ENCODE results near the gene HMGXB3.
A peak's percentile ranks its signal among the peaks of the same experiment; 100 is the strongest.

The HMGXB3 gene

GRCh38 chr5:150000256-150000989 lies at the start of gene HMGXB3, which contains the start of gene TIGD6:
TSS of gene HMGXB3 (plus strand) at chr5:150000739. CDS start at chr5:150004853, 4,114 bp downstream.
TSS of gene TIGD6 (minus strand) at chr5:150000654. CDS start at chr5:149996348, 4,306 bp downstream.
- peak; percentile 84 to 92 for DNase-seq

GRCh38 chr5:149951138-149951749 lies 49.3 kb upstream of the HMGXB3 start:
- DNase-seq, result no peak

- DNase-seq, result no peak
Observed at GRCh38 chr5:149953436-149954121, 47.0 kb upstream of the HMGXB3 start.

GRCh38 chr5:149954798-149955197 lies 45.7 kb upstream of the HMGXB3 start:
- DNase-seq, result no peak

GRCh38 chr5:149956685-149957084 lies 43.9 kb upstream of the HMGXB3 start:
- no peak for DNase-seq

GRCh38 chr5:149957855-149958254 lies 42.7 kb upstream of the HMGXB3 start:
- DNase-seq, result no peak

- peak; percentile 23 to 49 for DNase-seq
Observed at GRCh38 chr5:149959406-149960236, 40.9 kb upstream of the HMGXB3 start.

- peak; percentile 89 to 94 for DNase-seq
Observed at GRCh38 chr5:149960272-149961185, 40.0 kb upstream of the HMGXB3 start, which contains the start of gene SLC26A2. TSS of gene SLC26A2 (plus strand) at chr5:149960758. CDS start at chr5:149977653, 16,895 bp downstream.

GRCh38 chr5:149961186-149961685 lies 39.3 kb upstream of the HMGXB3 start:
- no peak for DNase-seq

GRCh38 chr5:149961957-149962409 lies 38.6 kb upstream of the HMGXB3 start:
- DNase-seq, result peak in 1 of 2 experiments; percentile 64

- DNase-seq, result peak in 1 of 2 experiments; percentile 18
Observed at GRCh38 chr5:149962601-149963300, 37.8 kb upstream of the HMGXB3 start.

- DNase-seq, result no peak
Observed at GRCh38 chr5:149963729-149964128, 36.8 kb upstream of the HMGXB3 start.

GRCh38 chr5:149966946-149967345 lies 33.6 kb upstream of the HMGXB3 start:
- DNase-seq, result no peak

GRCh38 chr5:149969181-149969930 lies 31.2 kb upstream of the HMGXB3 start:
- DNase-seq, result peak in 1 of 2 experiments; percentile 4

- no peak for DNase-seq
Observed at GRCh38 chr5:149975409-149975808, 25.1 kb upstream of the HMGXB3 start.

- no peak for DNase-seq
Observed at GRCh38 chr5:149979896-149980295, 20.6 kb upstream of the HMGXB3 start.

GRCh38 chr5:149981206-149981605 lies 19.3 kb upstream of the HMGXB3 start:
- DNase-seq, result no peak

GRCh38 chr5:149982505-149982904 lies 18.0 kb upstream of the HMGXB3 start:
- no peak for DNase-seq

GRCh38 chr5:149988126-149988525 lies 12.4 kb upstream of the HMGXB3 start:
- DNase-seq, result no peak

Data from NCI-H524 (cell line).